Lower leg skin (tissue), 3 donors: ENCODE measurements around the gene THSD4.

ENCODE experiments used
- POLR2A ChIP-seq, 2 donors: fragments of 450-650 bp; IDR thresholded peaks; one replicate each; pipeline ENCODE4 v1.6.1; 2016 to 2017; ENCODE audit warnings: antibody characterized with exemption in 2 of 2, mild to moderate bottlenecking in 1 of 2, moderate library complexity in 1 of 2
- TF ChIP-seq, protein P1 (sequence below), 3 donors: fragments of 450-650 bp; IDR thresholded peaks; one replicate each; pipeline ENCODE4 v1.5.1; 2016; ENCODE audit warnings: antibody characterized with exemption in 3 of 3, mild to moderate bottlenecking in 3 of 3, moderate library complexity in 2 of 3

DNA sequence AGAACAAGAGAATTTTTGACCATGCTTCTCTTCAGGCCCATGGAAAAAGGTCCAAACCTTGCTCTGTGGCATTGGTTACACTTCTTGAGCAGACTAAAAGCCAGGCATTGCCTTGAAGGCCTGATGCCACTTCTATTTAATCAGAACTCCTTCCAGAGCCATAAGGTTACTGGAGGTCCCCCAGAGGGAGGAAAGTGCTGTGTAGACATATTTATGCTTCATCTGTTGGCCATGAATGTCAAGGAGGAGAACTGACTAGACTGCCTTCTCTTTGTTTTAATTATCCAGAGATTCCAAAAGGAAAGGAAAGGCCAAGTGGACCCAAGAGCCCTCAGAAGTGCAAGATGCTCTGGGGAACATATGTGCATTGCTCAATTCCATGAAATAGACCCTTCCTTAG, 402.5 kb downstream of the THSD4 start:
- TF ChIP-seq, protein P1, sequence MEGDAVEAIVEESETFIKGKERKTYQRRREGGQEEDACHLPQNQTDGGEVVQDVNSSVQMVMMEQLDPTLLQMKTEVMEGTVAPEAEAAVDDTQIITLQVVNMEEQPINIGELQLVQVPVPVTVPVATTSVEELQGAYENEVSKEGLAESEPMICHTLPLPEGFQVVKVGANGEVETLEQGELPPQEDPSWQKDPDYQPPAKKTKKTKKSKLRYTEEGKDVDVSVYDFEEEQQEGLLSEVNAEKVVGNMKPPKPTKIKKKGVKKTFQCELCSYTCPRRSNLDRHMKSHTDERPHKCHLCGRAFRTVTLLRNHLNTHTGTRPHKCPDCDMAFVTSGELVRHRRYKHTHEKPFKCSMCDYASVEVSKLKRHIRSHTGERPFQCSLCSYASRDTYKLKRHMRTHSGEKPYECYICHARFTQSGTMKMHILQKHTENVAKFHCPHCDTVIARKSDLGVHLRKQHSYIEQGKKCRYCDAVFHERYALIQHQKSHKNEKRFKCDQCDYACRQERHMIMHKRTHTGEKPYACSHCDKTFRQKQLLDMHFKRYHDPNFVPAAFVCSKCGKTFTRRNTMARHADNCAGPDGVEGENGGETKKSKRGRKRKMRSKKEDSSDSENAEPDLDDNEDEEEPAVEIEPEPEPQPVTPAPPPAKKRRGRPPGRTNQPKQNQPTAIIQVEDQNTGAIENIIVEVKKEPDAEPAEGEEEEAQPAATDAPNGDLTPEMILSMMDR (IDR thresholded peaks at IDR 0.05): no peak
- TF ChIP-seq POLR2A (IDR thresholded peaks at IDR 0.05): no peak
